Stimulated activated CD8-positive, alpha-beta memory T cell treated with anti-CD3 and anti-CD28 coated beads, Interleukin-12 subunit alpha, Interleukin-12 subunit beta, amount 100 ng/mL, for 24 hours (primary cell): ENCODE results near the gene MAP3K20.
"Not testable (repeated sequence)": the region's sequence is repeated elsewhere in the genome, so short reads cannot be mapped to it uniquely, and the experiment has no call there.

Experiments used
- DNase-seq: peaks from one replicate; pipeline ENCODE4 v3.0.0-alpha.2; 2020; ENCODE audit errors: extremely low read depth

The MAP3K20 gene

GRCh38 chr2:173199294-173199693 is 123.6 kb downstream of the MAP3K20 start:
- DNase-seq: no peak

DNA sequence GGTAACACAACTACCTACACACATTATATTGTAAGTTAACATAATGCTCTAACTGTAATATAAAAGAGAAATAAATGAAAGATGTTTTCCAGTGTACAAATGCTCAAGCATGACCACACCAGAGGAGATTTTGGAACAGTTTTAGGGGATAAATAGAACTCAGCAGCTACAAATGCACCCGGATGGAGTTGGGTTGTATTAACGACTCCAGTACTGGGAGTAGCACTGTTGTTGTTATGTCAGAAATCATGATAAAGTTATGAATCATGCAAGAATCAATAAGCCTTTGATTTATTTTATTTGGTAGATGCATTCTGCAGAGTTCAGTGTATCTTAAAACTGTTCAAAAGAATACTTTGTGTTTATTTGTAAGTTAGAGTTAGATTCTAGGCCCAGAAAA is 126.9 kb downstream of the MAP3K20 start:
- no peak for DNase-seq

GRCh38 chr2:173204316-173204715 is 128.7 kb downstream of the MAP3K20 start:
- DNase-seq: no peak

- DNase-seq: no peak
Observed at GRCh38 chr2:173205375-173205774, 129.7 kb downstream of the MAP3K20 start.

- DNase-seq: not testable (repeated sequence)
Observed at GRCh38 chr2:173207124-173207523, 131.5 kb downstream of the MAP3K20 start.

GRCh38 chr2:173210270-173211196 is 134.9 kb downstream of the MAP3K20 start:
- DNase-seq: no peak

DNA sequence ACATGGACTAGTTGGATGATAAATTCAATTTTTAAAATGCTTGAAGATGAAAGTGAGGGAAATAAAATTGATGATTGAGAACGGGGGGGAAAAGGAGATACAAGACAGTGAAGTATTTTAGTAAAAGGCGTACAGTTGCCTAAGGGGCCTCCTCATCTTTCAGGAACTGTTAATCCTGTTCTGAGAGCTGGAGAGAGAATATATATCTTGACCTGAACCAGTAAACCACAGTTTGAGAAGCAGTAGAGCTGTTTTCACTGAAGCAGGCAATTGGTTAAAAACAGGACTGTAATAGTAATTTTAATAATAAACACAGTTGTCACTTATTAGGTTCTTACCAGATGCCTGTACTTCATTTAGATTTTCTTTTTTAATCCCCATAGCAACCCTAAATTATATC is 137.5 kb downstream of the MAP3K20 start:
- no peak for DNase-seq

GRCh38 chr2:173214213-173214612 is 138.6 kb downstream of the MAP3K20 start:
- DNase-seq: no peak

DNA sequence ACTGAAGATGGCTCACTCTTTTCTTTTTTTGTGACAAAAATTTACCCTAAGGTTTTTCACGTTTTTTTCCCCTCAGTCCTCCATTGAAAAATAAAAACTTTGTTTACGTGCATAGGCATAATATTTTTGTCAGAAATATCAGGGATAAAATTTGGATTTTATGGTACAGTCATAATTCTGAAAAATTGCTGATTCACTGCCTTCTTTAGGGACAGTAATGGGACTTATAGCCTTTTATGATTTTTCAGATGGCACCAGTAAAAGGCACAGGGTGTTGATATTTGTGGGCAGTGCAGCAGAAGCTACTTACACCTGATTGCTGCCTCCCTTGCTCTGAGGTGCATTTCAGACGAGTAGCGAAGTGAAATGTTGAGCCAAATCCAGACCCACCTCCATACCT is 139.7 kb downstream of the MAP3K20 start:
- no peak for DNase-seq

DNA sequence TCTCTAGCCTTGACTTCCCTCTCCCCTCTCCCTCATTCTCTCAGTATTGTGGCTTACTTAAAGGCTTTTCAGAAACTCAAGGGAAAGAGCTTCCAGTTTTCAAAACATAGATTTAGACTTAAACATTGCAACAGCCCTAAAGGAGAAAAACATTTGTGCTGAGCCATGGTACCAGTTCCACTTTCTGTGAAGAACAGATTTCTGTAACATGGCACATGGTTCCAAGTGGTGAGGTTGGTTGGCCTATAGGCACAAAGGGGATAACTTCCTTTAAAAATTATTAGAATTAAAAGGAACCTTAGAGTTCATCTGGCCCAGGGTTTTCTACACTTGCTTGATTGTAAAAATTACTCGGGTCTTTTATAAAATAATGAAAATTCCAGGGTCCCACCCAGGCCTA is 140.4 kb downstream of the MAP3K20 start:
- DNase-seq: no peak

DNA sequence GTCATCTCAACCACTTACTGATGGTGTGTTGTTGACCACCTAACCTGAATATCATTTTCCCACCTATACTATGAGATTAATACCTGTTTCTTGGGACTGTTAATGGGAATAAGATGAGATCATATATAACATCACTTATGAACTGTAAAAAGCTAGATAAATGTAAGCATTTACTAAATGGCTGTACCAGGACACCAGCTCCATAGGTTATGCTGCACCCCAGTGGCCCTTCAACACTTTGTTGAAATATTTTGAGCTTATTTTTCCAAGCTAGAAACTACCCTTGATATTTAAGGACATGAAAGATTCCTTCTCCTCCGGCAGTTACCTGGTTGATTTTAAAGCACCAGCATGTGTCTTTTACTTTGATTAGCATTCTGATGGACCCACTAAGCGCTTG is 141.0 kb downstream of the MAP3K20 start:
- DNase-seq: no peak

DNA sequence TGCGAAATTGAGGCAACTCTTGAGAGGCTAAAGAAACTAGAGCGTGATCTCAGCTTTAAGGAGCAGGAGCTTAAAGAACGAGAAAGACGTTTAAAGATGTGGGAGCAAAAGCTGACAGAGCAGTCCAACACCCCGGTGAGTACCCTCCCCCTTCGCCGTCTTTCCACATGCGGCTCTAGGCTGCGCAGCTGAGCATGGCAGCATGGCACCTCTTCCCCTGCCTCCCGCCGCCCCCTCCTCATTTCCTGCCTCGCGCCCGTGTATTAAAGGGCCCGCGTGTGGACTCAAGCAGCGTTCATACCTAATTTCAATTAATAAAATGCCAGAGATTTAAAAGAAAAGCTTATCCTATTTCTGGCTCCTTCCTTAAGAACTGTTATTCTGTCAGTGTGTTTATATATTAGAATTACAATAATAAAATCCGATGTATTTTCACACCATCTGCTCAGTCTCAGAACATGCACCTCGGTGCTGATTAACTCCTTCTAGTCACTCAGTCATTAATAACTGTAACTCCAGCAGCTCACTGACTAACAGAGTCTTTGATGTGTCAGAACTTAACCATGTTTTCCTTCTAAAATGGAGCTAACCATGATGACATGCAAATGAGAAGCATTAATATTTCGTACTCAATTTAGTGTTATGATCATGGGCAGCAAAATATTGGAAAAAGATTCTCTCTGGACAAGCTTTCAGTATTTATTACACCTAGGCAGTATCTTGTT is 141.6 kb downstream of the MAP3K20 start:
- DNase-seq: no peak

DNA sequence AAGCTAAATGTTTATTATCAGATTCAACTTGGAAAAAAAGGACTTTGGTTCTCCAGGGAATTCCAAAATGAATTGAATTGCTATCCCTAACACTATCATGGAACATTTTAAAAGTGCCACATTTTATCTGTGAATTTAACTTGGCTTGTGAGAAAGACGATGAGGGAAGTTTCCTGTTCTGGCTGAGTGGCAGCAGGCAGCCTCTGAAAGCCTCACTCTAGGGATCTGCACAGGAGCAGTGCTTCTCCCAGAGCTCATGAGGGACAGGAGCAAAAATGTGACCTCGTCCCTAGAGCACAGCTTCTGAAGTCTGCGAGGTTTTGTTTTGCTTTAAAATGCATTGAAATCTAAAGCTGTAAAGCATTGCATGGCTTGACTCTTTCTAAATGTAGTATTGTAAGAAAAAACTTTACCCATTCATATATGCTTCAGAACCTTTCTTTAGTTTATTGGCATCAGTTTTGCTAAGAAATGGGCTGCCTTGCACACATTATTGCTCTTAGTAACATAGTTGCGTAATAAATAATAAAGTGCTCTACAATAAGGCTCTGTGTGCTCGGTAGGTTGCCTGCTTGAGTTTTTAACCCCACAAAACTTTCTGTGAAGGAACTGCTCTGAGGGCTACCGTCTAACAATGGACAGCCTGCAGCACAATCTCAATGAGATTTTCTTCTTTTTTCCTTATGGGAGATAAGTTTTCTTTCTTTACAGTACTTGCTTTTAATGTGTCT is 142.8 kb downstream of the MAP3K20 start:
- no peak for DNase-seq

GRCh38 chr2:173221132-173221695 is 145.6 kb downstream of the MAP3K20 start:
- no peak for DNase-seq

GRCh38 chr2:173221937-173222594 is 146.4 kb downstream of the MAP3K20 start:
- DNase-seq: no peak

- no peak for DNase-seq
Observed at GRCh38 chr2:173223871-173224270, 148.2 kb downstream of the MAP3K20 start.

GRCh38 chr2:173226899-173227698 is 151.5 kb downstream of the MAP3K20 start:
- DNase-seq: no peak

GRCh38 chr2:173229086-173229485 is 153.4 kb downstream of the MAP3K20 start:
- no peak for DNase-seq

DNA sequence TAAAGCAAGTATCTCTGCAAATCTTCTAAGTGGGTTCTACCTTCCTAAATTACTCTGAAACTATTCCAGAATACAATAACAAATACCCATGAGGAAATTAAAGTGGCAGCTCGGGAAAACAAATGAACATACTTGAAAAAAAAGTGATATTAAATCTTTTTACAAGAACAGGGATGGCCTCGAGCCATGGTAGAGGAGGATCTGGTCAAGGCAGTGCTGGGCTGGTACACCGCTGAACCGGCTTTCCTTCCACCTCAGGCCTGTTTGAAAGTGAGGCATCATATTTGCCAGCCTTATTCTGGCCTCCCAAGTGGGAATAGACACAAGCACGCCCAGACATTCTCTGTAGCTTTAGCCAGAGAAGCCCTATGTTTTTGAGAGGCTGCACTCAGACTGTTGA is 154.5 kb downstream of the MAP3K20 start:
- no peak for DNase-seq

DNA sequence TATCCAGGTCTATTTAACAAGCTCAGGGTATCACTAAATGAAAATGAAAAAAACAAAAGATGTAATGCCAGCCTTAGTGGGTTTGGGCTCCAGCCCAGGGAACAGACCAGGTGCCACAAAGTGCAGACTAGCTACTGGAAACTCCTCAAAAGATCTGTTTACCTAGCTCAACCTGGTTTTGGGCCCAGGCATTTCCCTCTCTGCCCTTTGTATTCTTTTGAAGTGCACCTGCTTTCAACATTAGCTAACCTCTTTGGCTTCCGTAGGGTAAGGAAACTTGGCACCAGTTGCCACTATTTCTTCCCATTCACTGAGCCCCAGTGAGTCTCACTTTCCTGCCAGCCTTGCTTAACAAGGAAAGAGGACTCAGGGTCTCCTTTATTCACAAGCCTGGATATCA is 155.4 kb downstream of the MAP3K20 start:
- no peak for DNase-seq

- no peak for DNase-seq
Observed at GRCh38 chr2:173231465-173231864, 155.8 kb downstream of the MAP3K20 start.
